ENCODE data around the gene DUSP19.
A peak's percentile ranks its signal among the peaks of the same experiment; 100 is the strongest.

Gene DUSP19

DNA sequence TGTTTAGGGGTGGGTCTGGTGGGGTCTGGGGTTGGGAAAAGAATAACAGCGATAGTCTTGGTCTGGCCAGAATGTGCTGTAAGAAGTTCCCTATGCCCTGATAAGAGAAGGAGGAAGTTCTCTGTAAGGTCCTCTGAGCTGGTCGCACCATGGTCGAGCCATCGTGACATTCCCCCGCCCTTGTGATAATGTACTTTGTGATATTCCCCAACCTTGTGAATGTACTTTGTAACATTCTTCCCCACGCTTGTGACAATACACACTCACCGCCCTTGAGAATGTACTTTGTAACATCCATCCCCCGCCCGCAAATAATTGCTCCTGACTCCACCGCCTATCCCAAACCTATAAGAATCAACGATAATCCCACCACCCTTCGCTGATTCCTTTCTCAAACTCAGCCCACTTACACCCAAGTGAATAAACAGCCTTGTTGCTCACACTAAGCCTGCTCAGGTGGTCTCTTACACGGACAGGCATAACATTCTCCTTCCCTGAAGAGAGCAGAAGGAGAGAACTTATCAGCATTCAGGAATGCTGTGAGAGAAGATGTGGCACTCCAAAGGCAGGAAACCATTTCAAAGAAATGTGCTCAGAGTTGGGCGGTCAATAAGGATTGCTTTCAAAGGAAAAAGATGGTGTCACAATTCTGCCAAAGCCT, 17.8 kb upstream of the DUSP19 start:
- no peak for ATAC-seq
- TF ChIP-seq OSR1 (CRISPR knock-in tag; IDR thresholded peaks at IDR 0.05) (no peak), ESRRG (CRISPR knock-in tag; IDR thresholded peaks at IDR 0.05) (no peak), ZFP3 (CRISPR knock-in tag; IDR thresholded peaks at IDR 0.05) (no peak), ZNF70 (CRISPR knock-in tag; IDR thresholded peaks at IDR 0.05) (no peak), BACH2 (CRISPR knock-in tag; IDR thresholded peaks at IDR 0.05; ENCODE audit: borderline replicate concordance) (no peak), ARNTL (CRISPR knock-in tag; IDR thresholded peaks at IDR 0.05; ENCODE audit: borderline replicate concordance, low read depth) (no peak), ISL1 (CRISPR knock-in tag; IDR thresholded peaks at IDR 0.05) (no peak), PPARA (CRISPR knock-in tag; IDR thresholded peaks at IDR 0.05; ENCODE audit: borderline replicate concordance) (no peak)
- TF ChIP-seq, protein P1, sequence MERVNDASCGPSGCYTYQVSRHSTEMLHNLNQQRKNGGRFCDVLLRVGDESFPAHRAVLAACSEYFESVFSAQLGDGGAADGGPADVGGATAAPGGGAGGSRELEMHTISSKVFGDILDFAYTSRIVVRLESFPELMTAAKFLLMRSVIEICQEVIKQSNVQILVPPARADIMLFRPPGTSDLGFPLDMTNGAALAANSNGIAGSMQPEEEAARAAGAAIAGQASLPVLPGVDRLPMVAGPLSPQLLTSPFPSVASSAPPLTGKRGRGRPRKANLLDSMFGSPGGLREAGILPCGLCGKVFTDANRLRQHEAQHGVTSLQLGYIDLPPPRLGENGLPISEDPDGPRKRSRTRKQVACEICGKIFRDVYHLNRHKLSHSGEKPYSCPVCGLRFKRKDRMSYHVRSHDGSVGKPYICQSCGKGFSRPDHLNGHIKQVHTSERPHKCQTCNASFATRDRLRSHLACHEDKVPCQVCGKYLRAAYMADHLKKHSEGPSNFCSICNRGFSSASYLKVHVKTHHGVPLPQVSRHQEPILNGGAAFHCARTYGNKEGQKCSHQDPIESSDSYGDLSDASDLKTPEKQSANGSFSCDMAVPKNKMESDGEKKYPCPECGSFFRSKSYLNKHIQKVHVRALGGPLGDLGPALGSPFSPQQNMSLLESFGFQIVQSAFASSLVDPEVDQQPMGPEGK (CRISPR knock-in tag; IDR thresholded peaks at IDR 0.05; ENCODE audit: borderline replicate concordance) = no peak
- TF ChIP-seq, protein P2, sequence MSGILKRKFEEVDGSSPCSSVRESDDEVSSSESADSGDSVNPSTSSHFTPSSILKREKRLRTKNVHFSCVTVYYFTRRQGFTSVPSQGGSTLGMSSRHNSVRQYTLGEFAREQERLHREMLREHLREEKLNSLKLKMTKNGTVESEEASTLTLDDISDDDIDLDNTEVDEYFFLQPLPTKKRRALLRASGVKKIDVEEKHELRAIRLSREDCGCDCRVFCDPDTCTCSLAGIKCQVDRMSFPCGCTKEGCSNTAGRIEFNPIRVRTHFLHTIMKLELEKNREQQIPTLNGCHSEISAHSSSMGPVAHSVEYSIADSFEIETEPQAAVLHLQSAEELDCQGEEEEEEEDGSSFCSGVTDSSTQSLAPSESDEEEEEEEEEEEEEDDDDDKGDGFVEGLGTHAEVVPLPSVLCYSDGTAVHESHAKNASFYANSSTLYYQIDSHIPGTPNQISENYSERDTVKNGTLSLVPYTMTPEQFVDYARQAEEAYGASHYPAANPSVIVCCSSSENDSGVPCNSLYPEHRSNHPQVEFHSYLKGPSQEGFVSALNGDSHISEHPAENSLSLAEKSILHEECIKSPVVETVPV (CRISPR knock-in tag; IDR thresholded peaks at IDR 0.05) = no peak
- TF ChIP-seq, protein P3, sequence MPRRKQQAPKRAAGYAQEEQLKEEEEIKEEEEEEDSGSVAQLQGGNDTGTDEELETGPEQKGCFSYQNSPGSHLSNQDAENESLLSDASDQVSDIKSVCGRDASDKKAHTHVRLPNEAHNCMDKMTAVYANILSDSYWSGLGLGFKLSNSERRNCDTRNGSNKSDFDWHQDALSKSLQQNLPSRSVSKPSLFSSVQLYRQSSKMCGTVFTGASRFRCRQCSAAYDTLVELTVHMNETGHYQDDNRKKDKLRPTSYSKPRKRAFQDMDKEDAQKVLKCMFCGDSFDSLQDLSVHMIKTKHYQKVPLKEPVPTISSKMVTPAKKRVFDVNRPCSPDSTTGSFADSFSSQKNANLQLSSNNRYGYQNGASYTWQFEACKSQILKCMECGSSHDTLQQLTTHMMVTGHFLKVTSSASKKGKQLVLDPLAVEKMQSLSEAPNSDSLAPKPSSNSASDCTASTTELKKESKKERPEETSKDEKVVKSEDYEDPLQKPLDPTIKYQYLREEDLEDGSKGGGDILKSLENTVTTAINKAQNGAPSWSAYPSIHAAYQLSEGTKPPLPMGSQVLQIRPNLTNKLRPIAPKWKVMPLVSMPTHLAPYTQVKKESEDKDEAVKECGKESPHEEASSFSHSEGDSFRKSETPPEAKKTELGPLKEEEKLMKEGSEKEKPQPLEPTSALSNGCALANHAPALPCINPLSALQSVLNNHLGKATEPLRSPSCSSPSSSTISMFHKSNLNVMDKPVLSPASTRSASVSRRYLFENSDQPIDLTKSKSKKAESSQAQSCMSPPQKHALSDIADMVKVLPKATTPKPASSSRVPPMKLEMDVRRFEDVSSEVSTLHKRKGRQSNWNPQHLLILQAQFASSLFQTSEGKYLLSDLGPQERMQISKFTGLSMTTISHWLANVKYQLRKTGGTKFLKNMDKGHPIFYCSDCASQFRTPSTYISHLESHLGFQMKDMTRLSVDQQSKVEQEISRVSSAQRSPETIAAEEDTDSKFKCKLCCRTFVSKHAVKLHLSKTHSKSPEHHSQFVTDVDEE (CRISPR knock-in tag; IDR thresholded peaks at IDR 0.05) = no peak

DNA sequence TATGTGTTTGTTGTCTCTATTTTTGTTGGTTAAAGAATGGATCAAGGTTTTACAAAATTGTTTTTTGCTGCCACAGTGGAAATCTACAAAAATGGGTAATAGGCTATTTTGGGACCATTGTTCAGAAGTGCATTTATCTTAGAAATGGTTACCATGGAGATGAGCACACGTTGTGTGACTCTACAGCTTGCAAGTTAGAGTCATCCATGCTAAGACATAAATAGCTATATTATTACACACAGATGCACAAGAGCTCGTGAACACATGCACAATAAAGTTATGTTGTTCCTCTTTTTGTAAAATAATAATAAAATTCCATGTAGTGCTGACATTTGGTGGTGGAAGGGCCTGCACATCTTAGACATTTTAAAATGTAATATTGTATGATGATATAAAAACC, 15.5 kb upstream of the DUSP19 start:
- TF ChIP-seq ZFP30 (CRISPR knock-in tag; IDR thresholded peaks at IDR 0.05) = no peak
- no peak for TF ChIP-seq ISL1 (CRISPR knock-in tag; IDR thresholded peaks at IDR 0.05)
- no peak for TF ChIP-seq ZC3H10 (CRISPR knock-in tag; IDR thresholded peaks at IDR 0.05)
- TF ChIP-seq ESRRG (CRISPR knock-in tag; IDR thresholded peaks at IDR 0.05) = no peak
- TF ChIP-seq RARB (CRISPR knock-in tag; IDR thresholded peaks at IDR 0.05) = no peak
- TF ChIP-seq TCF4 (CRISPR knock-in tag; IDR thresholded peaks at IDR 0.05; ENCODE audit: borderline replicate concordance) = no peak
- peak; percentile 81 for ATAC-seq

DNA sequence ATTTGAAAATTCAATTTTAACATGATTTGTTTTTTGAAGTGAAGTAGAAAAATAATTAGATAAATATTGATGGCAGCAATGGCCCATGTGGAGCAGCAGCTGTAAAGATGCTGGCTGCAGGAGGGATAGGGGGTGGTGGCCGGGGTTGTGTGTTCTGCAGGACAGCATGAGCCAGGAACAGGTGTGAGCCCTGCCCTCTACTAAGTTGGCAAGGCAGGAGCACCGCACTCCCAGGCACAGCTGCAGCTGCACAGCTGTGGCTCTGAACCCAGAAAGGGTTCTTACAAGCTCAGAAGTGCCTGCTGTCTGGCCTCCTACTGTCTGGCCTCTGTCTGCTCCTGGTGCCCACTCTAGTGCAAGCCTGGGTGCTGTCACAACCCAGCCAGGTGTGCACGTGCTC, 10.0 kb upstream of the DUSP19 start:
- no peak for ATAC-seq
- TF ChIP-seq TCF4 (CRISPR knock-in tag; IDR thresholded peaks at IDR 0.05; ENCODE audit: borderline replicate concordance) = no peak
- TF ChIP-seq CSDC2 (CRISPR knock-in tag; IDR thresholded peaks at IDR 0.05) = no peak
- no peak for TF ChIP-seq ZNF565 (CRISPR knock-in tag; conservative IDR thresholded peaks at IDR 0.05; ENCODE audit: low read depth)
- TF ChIP-seq, protein P2 (CRISPR knock-in tag; IDR thresholded peaks at IDR 0.05) = no peak
- no peak for TF ChIP-seq OSR1 (CRISPR knock-in tag; IDR thresholded peaks at IDR 0.05)
- TF ChIP-seq ZC3H10 (CRISPR knock-in tag; IDR thresholded peaks at IDR 0.05) = no peak
- TF ChIP-seq, protein P4, sequence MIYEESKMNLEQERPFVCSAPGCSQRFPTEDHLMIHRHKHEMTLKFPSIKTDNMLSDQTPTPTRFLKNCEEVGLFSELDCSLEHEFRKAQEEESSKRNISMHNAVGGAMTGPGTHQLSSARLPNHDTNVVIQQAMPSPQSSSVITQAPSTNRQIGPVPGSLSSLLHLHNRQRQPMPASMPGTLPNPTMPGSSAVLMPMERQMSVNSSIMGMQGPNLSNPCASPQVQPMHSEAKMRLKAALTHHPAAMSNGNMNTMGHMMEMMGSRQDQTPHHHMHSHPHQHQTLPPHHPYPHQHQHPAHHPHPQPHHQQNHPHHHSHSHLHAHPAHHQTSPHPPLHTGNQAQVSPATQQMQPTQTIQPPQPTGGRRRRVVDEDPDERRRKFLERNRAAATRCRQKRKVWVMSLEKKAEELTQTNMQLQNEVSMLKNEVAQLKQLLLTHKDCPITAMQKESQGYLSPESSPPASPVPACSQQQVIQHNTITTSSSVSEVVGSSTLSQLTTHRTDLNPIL (CRISPR knock-in tag; IDR thresholded peaks at IDR 0.05; ENCODE audit: low read depth) = no peak

DNA sequence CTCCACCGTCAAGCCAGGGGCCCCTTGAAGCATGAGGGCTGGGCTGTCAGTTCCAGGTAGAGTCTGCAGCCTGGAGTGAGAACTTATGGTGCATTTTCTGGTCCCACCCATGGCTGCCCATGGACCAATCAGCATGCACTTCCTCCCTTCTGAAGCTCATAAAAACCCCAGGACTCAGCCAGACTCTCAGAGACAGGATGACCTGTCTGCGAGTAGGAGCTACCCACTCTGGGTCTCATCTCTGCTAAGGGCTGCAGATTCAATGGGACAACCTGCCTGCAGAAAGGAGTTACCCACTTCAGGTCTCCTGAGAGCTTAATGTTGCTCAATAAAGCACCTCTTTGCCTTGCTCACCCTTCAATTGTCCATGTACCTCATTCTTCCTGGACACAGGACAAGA, 9.4 kb upstream of the DUSP19 start:
- ATAC-seq = no peak
- no peak for TF ChIP-seq RARB (CRISPR knock-in tag; IDR thresholded peaks at IDR 0.05)
- no peak for TF ChIP-seq BACH2 (CRISPR knock-in tag; IDR thresholded peaks at IDR 0.05; ENCODE audit: borderline replicate concordance)
- no peak for TF ChIP-seq ARNTL (CRISPR knock-in tag; IDR thresholded peaks at IDR 0.05; ENCODE audit: borderline replicate concordance, low read depth)
- TF ChIP-seq TCF4 (CRISPR knock-in tag; IDR thresholded peaks at IDR 0.05; ENCODE audit: borderline replicate concordance) = no peak
- no peak for TF ChIP-seq ZNF565 (CRISPR knock-in tag; conservative IDR thresholded peaks at IDR 0.05; ENCODE audit: low read depth)
- no peak for TF ChIP-seq ESRRG (CRISPR knock-in tag; IDR thresholded peaks at IDR 0.05)
- no peak for TF ChIP-seq CSDC2 (CRISPR knock-in tag; IDR thresholded peaks at IDR 0.05)
- no peak for TF ChIP-seq ZFP30 (CRISPR knock-in tag; IDR thresholded peaks at IDR 0.05)
- TF ChIP-seq TOX (CRISPR knock-in tag; IDR thresholded peaks at IDR 0.05; ENCODE audit: borderline replicate concordance) = no peak
- no peak for TF ChIP-seq ZC3H10 (CRISPR knock-in tag; IDR thresholded peaks at IDR 0.05)
- TF ChIP-seq, protein P3 (CRISPR knock-in tag; IDR thresholded peaks at IDR 0.05) = no peak

Measured in SK-N-SH treated with all-trans-retinoic acid at 6 μM for 48 hours (cell line).